ENCODE measurements around the gene DGUOK.

Gene DGUOK

DNA sequence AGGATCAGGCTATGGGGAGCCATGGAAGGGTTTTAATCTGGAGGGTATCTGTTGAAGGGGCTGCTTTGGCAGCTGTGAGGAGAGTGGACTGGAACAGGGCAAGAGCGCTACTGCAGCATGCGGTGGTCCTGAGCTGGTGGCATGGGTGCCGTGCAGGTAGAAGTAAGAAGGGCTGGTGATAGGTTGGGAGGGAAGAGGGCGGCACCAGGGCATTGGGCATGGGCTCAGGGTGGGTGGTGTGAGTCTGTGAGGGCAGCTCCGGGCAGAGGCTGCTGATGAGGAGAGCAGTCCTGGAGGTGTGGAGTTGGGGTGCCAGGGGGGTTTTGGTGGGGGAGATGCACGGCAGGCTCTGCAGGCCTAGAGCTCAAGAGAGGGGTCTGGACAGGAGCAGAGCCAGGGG, 31.8 kb upstream of the DGUOK start:
- H3K4me3 ChIP-seq (ENCODE audit: low read depth, low read length), result no peak overlapping the region
- no peak for TF ChIP-seq CTCF (IDR thresholded peaks at IDR 0.05; ENCODE audit: low read depth, low read length, missing control alignments)
- no peak for DNase-seq (ENCODE audit: low read depth)

GRCh38 chr2:73895473-73895872, 31.2 kb upstream of the DGUOK start:
- no peak overlapping the region for H3K4me3 ChIP-seq (ENCODE audit: low read depth, low read length)
- no peak for DNase-seq (ENCODE audit: low read depth)
- no peak for TF ChIP-seq CTCF (IDR thresholded peaks at IDR 0.05; ENCODE audit: low read depth, low read length, missing control alignments)

DNA sequence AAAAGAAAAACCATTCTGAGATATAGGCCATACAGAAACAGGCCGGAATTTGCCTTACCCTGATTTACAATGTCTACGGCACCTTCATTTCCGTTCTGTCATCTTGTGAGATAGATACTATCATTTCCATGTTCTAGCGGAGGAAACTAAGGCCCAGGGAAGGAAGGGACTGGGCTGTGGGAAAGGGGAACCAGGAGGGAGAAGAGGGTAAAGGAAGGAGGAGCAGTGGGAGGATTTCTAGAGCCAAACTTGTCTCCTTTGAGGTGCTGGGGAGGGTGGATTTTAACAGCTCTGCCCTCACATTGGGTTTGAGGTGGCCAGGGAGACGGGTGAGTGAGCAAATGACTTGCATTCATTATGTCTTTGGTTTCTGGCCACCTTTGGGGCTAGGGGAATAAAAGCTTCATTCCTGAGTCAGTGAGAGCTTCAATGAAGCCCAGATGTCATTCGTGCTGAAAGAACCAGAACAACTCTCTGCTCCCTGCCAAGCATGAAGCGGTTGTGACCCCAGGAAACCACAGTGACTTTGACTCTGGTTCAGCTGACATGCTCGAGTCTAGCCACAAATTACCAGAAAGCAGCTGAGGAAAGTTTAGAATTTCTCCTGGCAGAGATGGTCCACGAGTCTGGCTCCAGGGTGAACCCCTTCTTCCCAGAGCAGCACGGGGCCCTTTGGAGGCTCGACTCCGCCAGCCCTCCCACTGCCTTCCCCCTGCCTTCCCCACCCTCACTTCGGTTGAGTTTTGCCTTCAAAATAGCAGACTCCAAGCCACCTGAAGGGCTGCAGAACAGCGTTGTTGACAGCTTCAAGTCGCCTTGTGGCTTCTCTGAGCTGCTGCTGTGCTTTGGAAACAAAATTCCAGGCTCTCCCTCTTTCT, 30.1 kb upstream of the DGUOK start:
- DNase-seq (ENCODE audit: low read depth), result no peak
- no peak overlapping the region for H3K4me3 ChIP-seq (ENCODE audit: low read depth, low read length)
- no peak for TF ChIP-seq CTCF (IDR thresholded peaks at IDR 0.05; ENCODE audit: low read depth, low read length, missing control alignments)

DNA sequence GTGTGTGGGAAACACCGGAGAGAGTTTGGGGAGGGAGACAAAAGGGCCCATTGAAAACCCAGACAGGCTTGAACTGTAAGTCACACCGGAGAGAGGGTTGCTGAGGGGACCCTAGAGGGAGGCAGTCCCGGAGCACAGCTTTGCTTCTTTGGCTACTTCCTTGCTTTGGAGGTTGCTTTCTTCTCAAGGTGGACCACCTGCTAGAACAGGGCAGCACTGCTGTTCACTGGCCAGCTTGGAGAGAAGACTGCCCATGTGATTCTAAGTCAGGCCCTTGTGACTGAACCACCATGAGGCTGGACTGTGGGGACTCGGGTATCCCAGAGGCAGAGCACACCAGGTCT, 29.5 kb upstream of the DGUOK start:
- DNase-seq (ENCODE audit: low read depth), result no peak
- TF ChIP-seq CTCF (IDR thresholded peaks at IDR 0.05; ENCODE audit: low read depth, low read length, missing control alignments), result no peak
- no peak overlapping the region for H3K4me3 ChIP-seq (ENCODE audit: low read depth, low read length)

DNA sequence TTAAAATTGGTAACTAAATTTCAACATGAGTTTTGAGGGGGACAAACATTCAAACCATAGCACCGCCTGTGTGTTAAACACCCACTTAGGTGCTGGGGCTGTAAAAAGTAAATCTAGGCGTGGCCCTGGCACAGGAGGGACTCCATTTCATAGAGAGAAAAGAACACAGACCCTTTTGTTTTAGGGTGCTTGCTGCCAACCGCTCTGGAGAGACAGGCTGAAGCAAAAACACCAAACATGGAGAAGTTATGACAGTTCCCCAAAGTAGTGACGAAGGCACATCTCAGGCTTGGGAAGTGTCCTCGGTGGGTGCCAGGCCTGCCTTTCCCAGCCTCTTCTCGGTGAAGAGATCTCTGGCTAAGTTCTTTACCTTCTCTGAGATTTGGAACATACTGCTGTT, 28.7 kb upstream of the DGUOK start:
- H3K4me3 ChIP-seq (ENCODE audit: low read depth, low read length), result no peak overlapping the region
- DNase-seq (ENCODE audit: low read depth), result no peak
- no peak for TF ChIP-seq CTCF (IDR thresholded peaks at IDR 0.05; ENCODE audit: low read depth, low read length, missing control alignments)

- no peak for TF ChIP-seq CTCF (IDR thresholded peaks at IDR 0.05; ENCODE audit: low read depth, low read length, missing control alignments)
- H3K4me3 ChIP-seq (ENCODE audit: low read depth, low read length), result no peak overlapping the region
- no peak for DNase-seq (ENCODE audit: low read depth)
These were observed 26.8 kb upstream of the DGUOK start for GRCh38 chr2:73899801-73900336.

DNA sequence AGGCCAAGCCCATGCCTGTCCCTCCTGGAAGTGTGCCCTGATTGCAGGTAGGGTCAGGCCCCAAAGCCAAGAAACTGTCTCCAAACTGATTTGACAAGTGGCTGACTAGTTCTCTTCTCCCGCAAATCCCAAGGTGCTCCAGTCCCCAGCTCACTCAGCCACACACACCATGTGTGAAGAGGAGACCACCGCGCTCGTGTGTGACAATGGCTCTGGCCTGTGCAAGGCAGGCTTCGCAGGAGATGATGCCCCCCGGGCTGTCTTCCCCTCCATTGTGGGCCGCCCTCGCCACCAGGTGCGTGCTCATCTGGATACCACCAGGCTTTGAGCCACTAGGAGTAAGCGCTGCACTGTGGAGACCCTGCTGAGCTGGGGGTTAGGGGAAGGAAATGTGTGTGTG, 25.5 kb upstream of the DGUOK start:
- DNase-seq (ENCODE audit: low read depth), result no peak
- TF ChIP-seq CTCF (IDR thresholded peaks at IDR 0.05; ENCODE audit: low read depth, low read length, missing control alignments), result no peak
- H3K4me3 ChIP-seq (ENCODE audit: low read depth, low read length), result no peak overlapping the region
